Hindlimb muscle (tissue), 1 donor: ENCODE results near the gene WIPI1. TPM values are rescaled to one million over a fixed set of nuclear protein-coding genes. Genes with fewer than 3 reads are reported as not detected.
"Not testable (repeated sequence)": the region's sequence is repeated elsewhere in the genome, so short reads cannot be mapped to it uniquely, and the experiment has no call there.

ENCODE experiments used
- DNase-seq: peaks from one replicate; pipeline ENCODE4 v3.0.0-alpha.2; 2013
- polyA plus RNA-seq: library from polyadenylated mRNA; unstranded; fragments of 120-200 nt; gene quantifications from one replicate; pipeline ENCODE4 v1.2.1, GENCODE V29; 2013; ENCODE audit not compliant: insufficient read length

WIPI1 gene
- polyA plus RNA-seq, 1 donor, result 39.4 TPM

DNA sequence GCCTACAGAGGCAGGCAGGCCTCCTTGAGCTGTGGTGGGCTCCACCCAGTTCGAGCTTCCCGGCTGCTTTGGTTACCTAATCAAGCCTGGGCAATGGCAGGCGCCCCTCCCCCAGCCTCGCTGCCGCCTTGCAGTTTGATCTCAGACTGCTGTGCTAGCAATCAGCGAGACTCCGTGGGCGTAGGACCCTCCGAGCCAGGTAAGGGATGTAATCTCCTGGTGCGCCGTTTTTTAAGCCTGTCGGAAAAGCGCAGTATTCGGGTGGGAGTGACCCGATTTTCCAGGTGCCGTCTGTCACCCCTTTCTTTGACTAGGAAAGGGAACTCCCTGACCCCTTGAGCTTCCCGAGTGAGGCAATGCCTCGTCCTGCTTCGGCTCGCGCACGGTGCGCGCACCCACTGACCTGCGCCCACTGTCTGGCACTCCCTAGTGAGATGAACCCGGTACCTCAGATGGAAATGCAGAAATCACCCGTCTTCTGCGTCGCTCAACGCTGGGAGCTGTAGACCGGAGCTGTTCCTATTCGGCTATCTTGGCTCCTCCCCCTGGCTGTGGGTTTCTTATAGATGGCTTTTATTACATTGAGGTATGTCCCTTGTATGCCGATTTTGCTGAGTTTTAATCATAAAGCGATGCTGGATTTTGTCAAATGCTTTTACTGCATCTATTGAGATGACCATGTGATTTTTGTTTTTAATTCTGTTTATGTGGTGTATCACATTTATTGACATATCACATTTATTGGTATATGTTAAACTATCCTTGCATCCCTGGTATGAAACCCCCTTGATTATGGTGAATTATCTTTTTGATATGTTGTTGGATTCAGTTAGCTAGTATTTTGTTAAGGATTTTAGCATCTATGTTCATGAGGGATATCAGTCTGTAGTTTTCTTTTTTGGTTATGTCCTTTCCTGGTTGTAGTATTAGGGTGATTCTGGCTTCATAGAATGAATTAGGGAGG is 43.4 kb downstream of the WIPI1 start:
- not testable (repeated sequence) for DNase-seq

DNA sequence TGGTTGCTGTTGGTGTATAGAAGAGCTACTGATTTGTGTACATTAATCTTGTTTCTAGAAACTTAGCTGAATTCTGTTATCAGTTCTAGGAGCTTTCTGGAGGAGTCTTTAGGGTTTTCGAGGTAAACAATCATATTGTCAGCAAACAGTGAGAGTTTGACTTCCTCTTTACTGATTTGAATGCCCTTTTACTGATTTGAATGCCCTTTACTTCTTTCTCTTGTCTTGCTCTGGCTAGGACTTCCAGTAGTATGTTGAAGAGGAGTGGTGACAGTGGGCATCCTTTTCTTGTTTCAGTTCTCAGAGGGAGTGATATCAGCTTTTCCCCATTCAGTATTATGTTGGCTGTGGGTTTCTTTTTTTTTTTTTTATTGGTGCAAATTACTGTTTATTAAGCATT is 49.6 kb downstream of the WIPI1 start:
- DNase-seq, result not testable (repeated sequence)

DNA sequence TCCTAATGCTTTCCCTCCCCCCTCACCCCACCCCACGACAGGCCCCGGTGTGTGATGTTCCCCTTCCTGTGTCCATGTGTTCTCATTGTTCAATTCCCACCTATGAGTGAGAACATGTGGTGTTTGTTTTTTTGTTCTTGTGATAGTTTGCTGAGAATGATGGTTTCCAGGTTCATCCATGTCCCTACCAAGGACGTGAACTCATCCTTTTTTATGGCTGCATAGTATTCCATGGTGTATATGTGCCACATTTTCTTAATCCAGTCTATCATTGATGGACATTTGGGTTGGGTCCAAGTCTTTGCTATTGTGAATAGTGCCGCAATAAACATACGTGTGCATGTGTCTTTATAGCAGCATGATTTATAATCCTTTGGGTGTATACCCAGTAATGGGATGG is 53.5 kb downstream of the WIPI1 start:
- not testable (repeated sequence) for DNase-seq

DNA sequence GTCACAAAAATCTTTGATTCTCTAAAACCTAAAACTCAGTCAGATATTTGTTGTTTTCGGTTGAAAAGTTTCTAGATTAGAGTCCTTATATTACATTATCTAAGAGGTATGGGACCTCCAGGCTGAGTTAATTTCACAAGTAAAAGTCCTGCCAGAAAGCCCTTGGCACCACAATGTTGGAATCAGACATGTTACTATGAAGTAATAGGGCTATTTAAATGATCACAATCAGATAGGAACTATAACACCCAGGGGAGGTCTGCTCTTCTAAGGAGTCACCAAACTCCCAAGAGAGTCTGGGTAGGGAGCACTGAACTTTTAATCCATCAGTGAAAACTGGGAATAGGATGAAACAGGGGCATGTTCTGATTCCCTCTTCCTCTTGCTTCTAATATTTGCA is 54.2 kb downstream of the WIPI1 start:
- no peak for DNase-seq

DNA sequence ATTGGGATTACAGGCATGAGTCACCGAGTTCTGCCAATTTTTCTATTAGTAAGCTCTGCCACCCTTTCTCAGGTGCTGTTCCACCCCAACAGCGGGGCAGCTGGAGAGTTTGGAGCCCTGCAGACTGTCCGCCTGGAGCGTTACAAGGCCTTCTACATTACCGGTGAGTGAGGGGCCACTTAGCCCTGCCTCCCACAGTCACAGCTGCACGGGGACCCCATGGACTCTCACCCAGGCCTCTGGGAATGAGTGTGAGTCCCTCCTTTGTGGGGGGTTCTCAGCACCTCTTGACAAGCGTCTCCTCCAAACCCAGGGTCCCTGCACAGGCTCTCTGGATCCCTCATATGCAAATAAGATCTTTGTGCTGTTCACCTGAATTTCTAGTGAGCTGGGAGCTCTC is 56.0 kb downstream of the WIPI1 start:
- no peak for DNase-seq

DNA sequence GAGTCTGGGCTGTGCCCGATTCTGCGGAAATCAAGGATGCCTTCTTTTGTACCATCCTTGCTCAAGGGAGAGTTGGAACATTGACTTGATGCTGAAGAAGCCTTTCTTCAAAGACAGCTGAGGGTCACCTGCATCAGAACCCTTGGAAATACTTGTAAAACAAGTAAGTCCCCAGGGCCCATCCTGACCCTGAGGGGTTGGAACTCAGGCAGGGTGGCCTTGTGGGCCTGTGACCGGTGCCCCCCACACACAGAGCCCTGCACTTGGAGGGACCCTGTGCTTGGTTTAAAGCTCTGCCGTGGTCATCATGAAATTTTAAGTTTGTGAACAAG is 56.9 kb downstream of the WIPI1 start:
- DNase-seq, result no peak

DNA sequence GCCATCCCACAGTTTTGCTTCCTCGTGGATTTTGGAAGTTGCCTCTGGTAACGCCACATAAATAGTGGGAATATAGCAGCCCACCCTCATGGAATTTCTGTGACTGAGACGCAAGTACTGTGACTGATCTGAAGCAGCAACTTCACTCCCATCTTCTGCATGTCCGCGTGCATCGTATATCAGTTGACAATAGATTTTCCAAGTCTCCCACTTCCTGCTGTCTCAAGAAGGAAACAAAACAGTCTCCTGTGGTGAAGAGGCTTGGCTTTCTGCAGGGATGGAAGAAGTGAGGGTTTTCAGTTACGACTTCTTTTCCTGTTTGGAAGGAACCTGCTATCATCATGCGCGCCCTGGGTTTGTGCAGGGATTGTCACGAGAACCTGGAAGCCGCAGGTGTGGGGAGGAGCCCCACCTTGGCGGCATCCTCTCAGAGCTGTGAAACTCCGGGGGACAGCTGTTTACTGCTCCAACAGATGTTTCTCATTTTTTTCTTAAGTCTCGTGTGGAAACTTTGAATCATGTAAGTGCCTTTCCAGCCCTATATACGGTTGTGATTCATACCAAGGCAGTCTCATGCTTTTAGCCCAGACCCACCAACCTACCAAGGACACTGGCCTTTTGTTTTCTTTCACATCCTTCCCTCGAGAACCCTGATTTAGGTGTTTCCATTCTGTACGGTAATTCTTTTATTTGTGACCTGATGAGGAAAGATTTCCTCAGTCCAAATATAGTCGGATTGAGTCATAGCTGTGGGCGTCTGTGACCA is 57.5 kb downstream of the WIPI1 start:
- DNase-seq, result peak; percentile 64

DNA sequence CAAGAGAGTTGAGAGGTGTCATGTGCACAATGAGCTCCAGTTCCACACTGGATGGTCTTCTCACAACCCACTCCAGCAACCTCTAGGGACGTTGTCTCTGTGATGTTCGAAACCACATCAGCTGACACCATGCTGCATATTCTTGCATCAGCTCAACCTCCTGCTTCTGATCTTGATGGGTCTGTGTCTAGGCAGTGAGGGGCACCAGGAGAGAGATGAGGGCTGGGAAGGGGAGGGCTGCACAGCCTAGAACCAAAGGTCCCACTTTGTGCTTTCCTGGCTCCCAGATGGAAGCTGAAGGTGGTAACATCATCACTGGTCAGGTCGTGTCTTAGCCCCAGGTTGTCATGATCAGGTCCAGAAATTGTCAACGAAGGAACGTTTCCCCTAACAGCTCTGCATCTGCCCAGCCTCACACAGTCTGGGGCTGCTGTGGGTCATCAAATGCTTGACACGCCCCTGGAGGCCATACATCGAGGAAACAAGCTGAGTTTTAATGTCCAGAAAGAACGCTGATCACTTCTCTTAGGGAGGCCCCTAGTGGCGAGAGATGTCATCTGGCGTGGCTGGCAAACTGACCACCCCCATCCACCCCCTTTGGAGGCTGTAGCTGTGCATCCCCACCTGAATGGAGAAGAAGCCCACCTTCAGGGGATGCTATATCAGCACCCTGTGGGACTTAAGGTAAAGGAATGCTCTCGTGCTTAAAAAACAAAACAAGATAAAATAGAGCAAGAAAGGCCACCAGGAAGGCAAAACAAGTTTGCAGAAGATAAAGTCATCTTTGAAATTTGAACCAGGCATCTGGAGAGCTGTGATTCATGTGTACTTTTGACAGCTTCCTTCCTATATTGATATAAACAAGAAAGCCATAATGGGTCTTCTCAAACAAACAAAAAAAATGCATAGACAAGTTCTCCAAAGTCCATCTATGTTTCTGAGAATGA is 58.3 kb downstream of the WIPI1 start:
- DNase-seq, result peak; percentile 59

DNA sequence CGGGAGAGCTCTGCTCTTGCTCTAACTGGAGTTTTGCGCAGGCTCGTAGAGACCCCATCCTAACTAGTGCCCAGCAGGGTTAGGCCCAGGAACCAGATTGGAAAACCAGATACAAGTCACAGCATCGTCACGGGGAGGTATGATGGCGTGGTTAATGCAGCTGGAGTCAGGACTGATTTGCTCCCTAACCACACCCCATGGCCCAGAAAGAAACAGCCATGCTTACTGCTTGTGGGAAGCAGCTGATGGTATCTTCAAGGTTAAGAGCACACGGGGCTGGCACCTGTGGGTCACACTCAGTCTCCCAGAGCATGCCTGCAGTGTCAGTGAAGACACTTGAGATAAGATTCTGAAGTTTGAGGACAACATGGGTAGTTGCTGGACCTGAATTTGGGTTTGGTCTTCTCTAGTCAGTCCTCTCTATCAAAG is 60.2 kb downstream of the WIPI1 start:
- no peak for DNase-seq

DNA sequence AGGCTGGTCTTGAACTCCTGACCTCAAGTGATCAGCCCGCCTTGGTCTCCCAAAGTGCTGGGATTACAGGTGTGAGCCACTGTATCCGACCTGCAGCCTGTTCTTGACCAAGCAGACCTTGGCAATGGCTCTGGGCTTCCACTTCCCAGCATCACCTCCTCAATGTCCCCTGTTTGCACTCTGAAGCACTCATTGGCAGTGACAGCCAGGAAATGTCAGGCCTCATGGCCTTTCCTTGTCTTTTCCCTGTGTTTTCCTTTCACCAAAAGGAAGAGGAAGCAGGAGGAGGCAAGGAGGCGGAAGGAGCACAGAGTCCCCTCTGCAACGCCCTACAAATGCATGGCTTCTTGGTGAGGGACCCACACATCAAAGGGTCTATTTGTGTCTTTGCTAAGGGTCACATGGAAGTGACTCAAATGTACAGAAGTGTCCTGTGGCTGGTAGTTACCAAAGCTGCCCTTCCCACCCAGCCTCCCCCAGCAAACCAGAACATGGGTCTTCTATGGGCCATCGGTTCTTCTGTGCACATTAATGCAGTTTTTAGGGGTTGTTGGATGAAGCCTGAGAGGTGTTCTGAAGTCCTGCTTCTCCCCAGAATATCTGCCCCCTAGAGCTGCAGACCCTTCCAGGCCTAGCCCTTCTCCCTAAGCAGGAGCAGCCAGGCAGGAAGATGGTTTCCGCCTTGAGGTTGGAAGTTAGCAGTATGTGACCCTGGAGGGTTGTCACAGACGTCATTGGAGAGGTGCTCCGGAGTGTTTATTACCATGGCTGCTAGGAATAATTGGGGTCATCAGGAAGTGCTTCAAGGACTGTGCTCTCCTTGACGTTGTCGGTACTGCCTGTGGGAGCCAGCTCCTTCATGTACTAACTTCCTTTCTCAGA is 60.8 kb downstream of the WIPI1 start:
- no peak for DNase-seq

DNA sequence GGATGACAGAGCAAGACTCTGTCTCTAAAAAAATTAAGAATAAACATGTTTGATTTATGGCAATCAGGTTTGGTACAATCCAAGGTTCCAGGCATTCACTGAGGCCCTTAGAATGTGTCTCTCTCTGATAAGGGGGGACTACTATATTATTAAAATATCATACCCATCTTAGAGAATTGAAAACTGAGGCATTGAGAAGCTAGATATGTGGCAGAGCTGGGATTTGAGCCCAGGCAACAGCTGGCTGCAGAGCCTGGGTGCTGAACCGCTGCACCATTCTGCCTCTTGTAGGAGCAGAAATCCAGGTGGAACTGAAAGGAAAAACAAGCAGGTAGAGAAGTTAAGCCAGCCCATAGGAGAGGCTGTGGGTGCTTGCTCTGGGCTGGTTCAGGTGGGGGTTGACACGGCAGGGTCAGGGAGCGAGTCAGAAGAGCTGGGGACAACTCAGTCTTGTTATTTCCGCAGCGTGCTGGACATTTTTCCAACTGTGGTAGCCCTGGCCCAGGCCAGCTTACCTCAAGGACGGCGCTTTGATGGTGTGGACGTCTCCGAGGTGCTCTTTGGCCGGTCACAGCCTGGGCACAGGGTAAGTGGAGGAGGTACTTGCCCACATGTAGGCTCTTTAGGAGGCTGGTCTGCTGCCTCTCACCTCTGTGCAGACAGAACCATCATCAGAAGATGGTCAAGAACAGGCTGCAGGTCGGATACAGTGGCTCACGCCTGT is 62.5 kb downstream of the WIPI1 start:
- no peak for DNase-seq

DNA sequence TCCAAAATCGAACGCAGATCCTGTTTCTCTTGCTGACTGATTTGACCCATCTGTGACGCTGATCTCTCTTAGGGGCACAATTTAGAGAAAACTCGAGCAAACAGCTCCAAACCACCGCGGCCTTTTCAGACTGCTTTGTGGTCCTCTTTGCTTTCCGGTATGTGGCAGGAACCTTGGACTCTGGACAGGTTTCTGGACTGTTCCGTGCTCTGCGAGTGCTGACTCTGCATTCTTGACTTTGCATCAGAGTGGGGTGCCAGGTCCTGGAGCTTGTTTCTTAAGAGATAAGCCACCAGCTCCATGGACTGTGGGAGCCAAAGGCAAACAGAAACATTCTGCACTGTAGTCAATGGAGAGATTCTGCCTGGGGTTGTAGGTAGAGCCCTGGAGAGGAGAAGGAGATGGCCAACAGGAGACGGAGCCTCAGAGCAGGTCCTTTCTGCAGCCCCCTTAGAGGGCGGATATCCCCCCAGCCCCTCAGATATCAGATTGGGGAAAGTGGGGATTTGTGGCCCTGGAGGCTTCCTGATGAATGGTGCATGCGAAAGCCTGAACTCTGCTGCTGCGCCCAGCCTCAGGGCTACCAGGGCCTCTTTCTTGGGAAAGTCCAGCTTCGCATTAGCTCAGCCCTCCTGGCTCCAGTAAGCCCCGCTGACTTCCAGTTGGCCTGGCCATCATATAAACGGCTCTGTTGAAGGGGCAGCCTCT is 65.6 kb downstream of the WIPI1 start:
- DNase-seq, result no peak

DNA sequence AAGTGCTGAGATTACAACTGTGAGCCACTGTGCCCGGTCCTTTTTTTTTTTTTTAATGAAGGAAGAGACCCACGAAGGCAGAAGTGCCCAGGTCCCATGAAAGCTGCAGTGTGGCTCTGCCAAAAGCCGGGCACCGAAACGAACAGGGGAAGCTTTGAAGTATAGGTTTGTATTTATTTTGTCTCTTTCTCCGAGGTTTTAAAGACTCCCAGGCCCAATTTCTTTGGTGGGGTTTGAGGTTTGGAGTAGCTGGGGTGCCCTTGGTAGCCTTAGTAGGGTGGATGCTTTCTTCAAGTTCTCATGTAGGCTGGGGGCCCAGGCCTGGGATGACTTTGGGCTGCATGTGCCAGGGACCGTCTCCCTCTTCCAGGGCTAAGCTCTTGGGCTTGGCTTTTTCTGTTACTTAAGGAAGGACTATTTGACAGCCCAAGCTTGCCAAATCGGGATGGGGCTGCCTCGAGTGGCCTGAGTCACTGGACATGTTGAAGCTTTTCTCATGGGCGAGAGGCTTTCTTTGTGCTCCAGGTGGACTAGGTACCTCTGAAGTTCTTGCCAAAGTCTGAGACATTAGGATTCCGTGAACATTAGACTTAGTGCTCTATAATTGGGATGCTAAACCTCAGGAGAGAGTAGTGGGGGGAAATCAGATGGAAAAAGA is 66.3 kb downstream of the WIPI1 start:
- no peak for DNase-seq

DNA sequence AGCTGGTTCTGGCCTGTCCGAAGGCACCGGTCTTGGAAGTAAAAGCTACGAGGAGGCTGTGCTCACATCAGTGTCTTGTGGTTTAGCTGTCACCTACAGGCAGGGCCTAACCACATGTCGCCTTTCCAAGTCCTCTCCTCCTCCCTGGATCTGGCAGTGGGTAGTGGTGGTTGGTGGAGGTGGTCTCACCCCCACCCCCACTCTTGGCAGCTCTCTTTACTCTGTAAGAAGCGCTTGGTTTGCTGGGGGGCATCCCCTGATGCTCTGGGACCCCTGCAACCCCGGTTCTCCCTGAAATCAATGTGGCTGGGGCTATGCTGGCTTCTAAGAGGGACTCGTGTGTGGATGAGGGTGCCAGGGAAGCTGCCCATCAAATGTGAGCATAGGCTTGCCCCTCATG is 68.3 kb downstream of the WIPI1 start:
- DNase-seq, result no peak

DNA sequence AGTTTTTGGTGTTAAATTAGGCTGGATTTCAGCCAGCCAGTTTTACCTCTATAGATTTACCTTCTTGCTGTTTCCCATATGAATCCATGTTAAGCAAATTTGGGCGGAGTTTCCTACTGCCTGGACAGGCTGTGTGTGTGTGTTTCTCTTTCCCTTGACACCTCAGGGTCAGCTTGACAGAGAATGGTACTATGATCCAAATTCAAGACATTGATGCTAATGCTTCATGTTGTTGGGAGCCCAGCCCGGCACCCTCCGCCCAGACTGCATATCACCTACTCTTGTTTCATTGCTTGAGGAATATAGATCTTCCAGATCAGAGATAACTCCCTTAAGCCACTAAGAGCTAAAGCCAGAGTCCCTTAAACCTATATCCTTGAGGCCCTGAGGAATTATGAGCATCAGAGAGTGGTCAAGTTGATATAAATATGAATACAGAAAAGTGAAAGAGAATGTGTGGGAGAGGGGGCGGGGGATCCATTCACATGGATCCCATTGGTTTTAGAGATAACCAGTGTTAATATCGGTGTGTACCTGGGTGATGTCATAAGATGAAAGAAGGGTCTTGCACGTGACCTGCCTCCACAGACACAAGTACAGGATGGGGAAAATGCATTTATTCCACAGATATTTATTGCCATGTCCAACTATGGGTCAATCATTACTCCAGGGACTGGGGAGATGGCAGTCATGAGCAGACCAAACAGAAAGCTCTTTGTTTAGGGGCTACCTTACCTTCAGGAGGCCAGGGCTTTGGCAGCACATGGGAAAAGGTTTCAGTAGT is 69.7 kb downstream of the WIPI1 start:
- DNase-seq, result no peak

DNA sequence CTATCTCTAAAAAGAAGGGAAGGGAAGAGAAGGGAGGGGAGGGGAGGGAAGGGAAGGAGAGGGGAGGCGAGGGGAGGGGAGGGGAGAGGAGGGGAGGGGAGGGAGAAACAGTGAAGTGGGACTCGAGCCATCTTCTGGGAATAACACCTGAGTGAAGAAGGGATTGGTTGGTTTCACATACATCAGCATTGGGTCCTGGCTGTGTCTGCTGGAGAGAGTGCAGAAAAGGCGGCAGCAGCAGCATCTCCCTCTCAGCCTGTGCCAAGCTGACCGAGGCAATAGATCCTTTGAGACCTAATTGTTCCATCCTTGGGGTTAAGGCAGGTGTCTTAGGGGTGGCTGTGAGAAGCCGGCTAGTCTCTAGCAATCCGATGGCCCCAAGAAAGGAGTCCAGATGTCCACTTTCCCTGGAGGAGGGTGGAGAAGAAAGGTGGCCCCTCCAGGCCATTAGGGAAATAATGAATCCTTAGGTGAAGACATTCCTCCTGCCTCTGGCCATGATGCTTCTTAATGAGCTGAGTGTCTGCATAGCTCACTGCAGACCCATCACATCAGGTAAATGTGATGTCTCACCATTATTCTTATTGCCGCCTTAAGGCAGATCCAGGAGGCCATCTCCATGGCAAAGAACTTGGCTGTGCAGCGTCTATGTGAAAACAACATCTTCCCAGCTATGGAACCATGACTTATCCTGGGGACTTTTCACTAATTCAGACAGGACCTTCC is 71.6 kb downstream of the WIPI1 start:
- no peak for DNase-seq

DNA sequence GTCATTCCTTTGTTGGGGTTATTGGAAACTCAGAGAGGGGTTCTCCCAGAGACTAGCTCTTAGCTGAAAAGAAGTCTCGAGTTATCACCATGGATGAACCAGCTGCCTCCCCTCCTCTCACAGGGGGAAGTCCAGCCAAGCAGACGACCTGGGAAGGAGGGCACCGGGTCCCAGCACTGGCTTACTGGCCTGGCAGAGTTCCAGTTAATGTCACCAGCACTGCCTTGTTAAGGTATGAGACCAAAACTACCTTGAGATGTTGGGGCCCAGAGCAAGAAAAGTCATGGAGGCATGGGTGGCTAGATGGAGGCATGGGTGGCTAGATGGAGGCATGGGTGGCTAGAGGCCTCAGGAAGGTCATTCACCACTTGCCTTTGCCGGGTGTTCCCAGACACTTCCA is 72.4 kb downstream of the WIPI1 start:
- no peak for DNase-seq

DNA sequence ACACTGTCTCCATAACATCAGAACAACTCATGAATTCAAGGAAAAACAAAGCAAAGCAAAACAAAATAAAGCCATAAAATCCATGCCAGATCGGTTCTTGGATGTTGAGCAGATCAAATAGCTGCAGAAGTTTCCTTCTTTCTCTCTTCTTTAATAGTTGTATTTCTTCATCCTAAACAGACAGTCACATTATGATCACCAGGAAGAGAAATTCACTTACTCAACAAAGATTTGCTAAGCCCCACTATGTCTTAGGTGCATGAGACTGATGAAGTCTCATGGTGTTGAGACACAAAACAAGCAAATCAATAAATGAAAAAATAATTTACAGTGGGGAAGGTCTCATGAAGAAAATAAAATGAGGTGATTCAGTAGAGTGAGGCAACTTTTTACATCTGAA is 72.8 kb downstream of the WIPI1 start:
- no peak for DNase-seq
